Endothelial cell of umbilical vein (primary cell): Measurements from ENCODE around the gene HACE1. TPM values are rescaled to one million over a fixed set of nuclear protein-coding genes. Genes with fewer than 3 reads are reported as not detected.

ENCODE experiments used
- BruUV-seq: library from RNA; stranded (reverse); fragments of 400-500 nt; replicated peaks from 2 replicates; lab custom pipeline; 2021; lab: Mats Ljungman, UMichigan
- CTCF ChIA-PET: fragments of 300-600, 350-600 bp; sonication (Branson Sonifier 250); formaldehyde crosslinking; loops from one replicate; lab custom pipeline; 2021; ENCODE audit warnings: antibody characterized with exemption, inconsistent platforms; lab: Charles Lee
- POLR2A ChIA-PET: fragments of 300-600, 350-600 bp; sonication (Branson Sonifier 250); formaldehyde crosslinking; loops from one replicate; lab custom pipeline; 2021; ENCODE audit warnings: antibody characterized with exemption, inconsistent platforms; lab: Charles Lee
- DNase-seq: peaks from one replicate; pipeline ENCODE4 v3.0.0-alpha.2; 2011; ENCODE audit warnings: low read depth, low spot score
- FAIRE-seq: peaks from 2 replicates; lab custom pipeline; 2011; peaks lifted over from hg19 to GRCh38; lab: Jason Lieb, UNC
- H2AFZ ChIP-seq: 2 replicates; pipeline ENCODE4 v1.6.0; 2012; ENCODE audit warnings: low read depth, low read length, control low read depth, inconsistent platforms
- H3K27ac ChIP-seq: 2 replicates; pipeline ENCODE4 v1.5.1; 2011; ENCODE audit warnings: low read depth, mild to moderate bottlenecking, control low read depth, low read length, moderate library complexity; ENCODE audit not compliant: insufficient read depth
- H3K27me3 ChIP-seq, 2 experiments: 2 replicates each; pipeline versions ENCODE4 v1.6.0 to v1.6.1; 2011; ENCODE audit warnings: low read length in 2 of 2, mixed read lengths in 1 of 2; ENCODE audit not compliant: control insufficient read depth in 2 of 2, insufficient read depth in 2 of 2
- H3K36me3 ChIP-seq, 2 experiments: 2 replicates in 1 of 2; 3 replicates in 1 of 2; pipeline ENCODE4 v1.5.1; 2011; ENCODE audit warnings: low read length in 2 of 2, mild to moderate bottlenecking in 1 of 2, moderate library complexity in 1 of 2; ENCODE audit not compliant: control insufficient read depth in 2 of 2, insufficient read depth in 2 of 2; ENCODE audit errors: extremely low read depth in 1 of 2
- H3K4me1 ChIP-seq: 3 replicates; pipeline ENCODE4 v1.5.1; 2011; ENCODE audit warnings: mild to moderate bottlenecking, low read length; ENCODE audit not compliant: control insufficient read depth, insufficient read depth; ENCODE audit errors: extremely low read depth
- H3K4me2 ChIP-seq: 2 replicates; pipeline ENCODE4 v1.6.1; 2011; ENCODE audit warnings: low read length, control low read depth, mixed read lengths; ENCODE audit not compliant: insufficient read depth
- H3K4me3 ChIP-seq, 3 experiments: fragments of 200-600 bp in 1 of 3; sonication (generic), shearing (Covaris generic) in 1 of 3; replicated peaks in 1 of 3; 2 replicates each; pipeline ENCODE4 v1.5.1; 2011 to 2016; ENCODE audit warnings: control low read depth in 3 of 3, low read length in 3 of 3, mild to moderate bottlenecking in 2 of 3, inconsistent platforms in 1 of 3, low read depth in 1 of 3, moderate library complexity in 1 of 3; ENCODE audit not compliant: insufficient read depth in 1 of 3
- H3K79me2 ChIP-seq: 2 replicates; pipeline ENCODE4 v1.6.0; 2012; ENCODE audit warnings: low read length, inconsistent platforms; ENCODE audit not compliant: control insufficient read depth, insufficient read depth
- H3K9ac ChIP-seq: replicated peaks from 2 replicates; pipeline ENCODE3; 2011; ENCODE audit warnings: low read length, control low read depth; ENCODE audit not compliant: insufficient read depth; ENCODE audit errors: extremely low read depth
- H3K9me1 ChIP-seq: replicated peaks from 3 replicates; pipeline ENCODE4 v1.6.0; 2011; ENCODE audit warnings: mild to moderate bottlenecking, low read length; ENCODE audit not compliant: control insufficient read depth, insufficient read depth; ENCODE audit errors: extremely low read depth
- H3K9me3 ChIP-seq: replicated peaks from 2 replicates; pipeline ENCODE4 v1.5.1; 2012; ENCODE audit warnings: low read length, inconsistent platforms; ENCODE audit not compliant: control insufficient read depth, insufficient read depth
- H4K20me1 ChIP-seq: replicated peaks from 2 replicates; pipeline ENCODE3; 2011; ENCODE audit warnings: mild to moderate bottlenecking, low read length; ENCODE audit not compliant: control insufficient read depth, insufficient read depth; ENCODE audit errors: extremely low read depth
- CTCF ChIP-seq, 2 donors: IDR thresholded peaks; 1 replicate in 1 of 2; 2 replicates in 1 of 2; pipeline ENCODE4 v1.5.1; 2011; ENCODE audit warnings: low read length in 2 of 2, mild to moderate bottlenecking in 2 of 2, moderate library complexity in 2 of 2, control low read depth in 1 of 2, inconsistent platforms in 1 of 2, low read depth in 1 of 2; ENCODE audit not compliant: insufficient read depth in 1 of 2; ENCODE audit errors: extremely low read depth in 1 of 2
- EZH2 ChIP-seq: IDR thresholded peaks from 2 replicates; pipeline ENCODE4 v1.6.1; 2012; ENCODE audit warnings: borderline replicate concordance, low read depth, mild to moderate bottlenecking, moderate library complexity, low read length, inconsistent platforms; ENCODE audit not compliant: severe bottlenecking
- FOS ChIP-seq: IDR thresholded peaks from 2 replicates; pipeline ENCODE4 v1.6.1; 2011; ENCODE audit warnings: mild to moderate bottlenecking, low read length, moderate library complexity, borderline replicate concordance; ENCODE audit not compliant: insufficient read depth
- GATA2 ChIP-seq: IDR thresholded peaks from 2 replicates; pipeline ENCODE4 v1.7.0; 2011; ENCODE audit warnings: low read depth, mild to moderate bottlenecking, moderate library complexity, mixed read lengths, low read length; ENCODE audit not compliant: insufficient read length, insufficient read depth
- JUN ChIP-seq: IDR thresholded peaks from 2 replicates; pipeline ENCODE4 v1.6.1; 2011; ENCODE audit warnings: borderline replicate concordance, low read depth; ENCODE audit not compliant: insufficient read length, insufficient read depth
- MAX ChIP-seq: IDR thresholded peaks from 2 replicates; pipeline ENCODE4 v1.6.1; 2011; ENCODE audit not compliant: insufficient read depth, insufficient read length
- MYC ChIP-seq: IDR thresholded peaks from one replicate; pipeline ENCODE4 v1.6.1; 2011; ENCODE audit warnings: mild to moderate bottlenecking, low read depth, low read length
- POLR2A ChIP-seq: IDR thresholded peaks from 2 replicates; pipeline ENCODE4 v1.6.1; 2012; ENCODE audit warnings: low read depth, mild to moderate bottlenecking, control low read depth, low read length
- POLR2AphosphoS5 ChIP-seq: IDR thresholded peaks from 2 replicates; pipeline ENCODE4 v1.6.1; 2012; ENCODE audit warnings: low read depth, mild to moderate bottlenecking, control low read depth, low read length, moderate library complexity; ENCODE audit not compliant: insufficient read depth
- dilution Hi-C: fragments of 300-500 bp; cut with MboI; formaldehyde crosslinking; loops from one replicate; pipeline ENCODE4 v1.15.0; 2019; ENCODE audit warnings: low sequenced_read_pairs; ENCODE audit not compliant: extremely low pct_ligation_motif_present
- intact Hi-C: fragments of 100-400 bp; cut with micrococcal nuclease; formaldehyde crosslinking; loops from one replicate; pipeline ENCODE4 v1.10.0; 2022
- polyA plus RNA-seq, 4 experiments: library from polyadenylated mRNA; depleted of rRNA in 3 of 4; stranded (reverse) in 3 of 4; unstranded in 1 of 4; fragments of >200 nt; gene quantifications; 2 replicates each; pipeline versions ENCODE4 v1.2.1 to v1.2.3, GENCODE V29; 2011 to 2012; ENCODE audit warnings: missing spikeins in 1 of 4
- total RNA-seq: library from RNA; stranded (reverse); gene quantifications from 2 replicates; pipeline ENCODE4 v1.2.3, GENCODE V29; 2021

The HACE1 gene
- total and polyA plus RNA-seq, 2 donors (not counting 3 experiments of a cell fraction or from before 2014, with no cell fraction given) = 4.9 to 14.8 TPM

- H3K4me1 ChIP-seq = no peaks in the 10 kb centered on the region
- no peaks in the 10 kb centered on the region for H3K9me3 ChIP-seq
- dilution Hi-C loops (no loop called here), intact Hi-C loops (no loop called here)
- no TSS peak for BruUV-seq
- H3K27ac ChIP-seq = no peak overlapping the region
- no peaks in the 10 kb centered on the region for H3K36me3 ChIP-seq
- H2AFZ ChIP-seq = no peak overlapping the region
- H3K9me1 ChIP-seq = no peaks in the 10 kb centered on the region
- no peak overlapping the region for H3K4me3 ChIP-seq
- H4K20me1 ChIP-seq = no peaks in the 10 kb centered on the region
- FAIRE-seq = no peak
- H3K79me2 ChIP-seq = no peaks in the 10 kb centered on the region
- ChIA-PET CTCF (no interaction called here), POLR2A (no interaction called here)
- no peaks in the 10 kb centered on the region for H3K27me3 ChIP-seq
- TF ChIP-seq CTCF (IDR thresholded peaks at IDR 0.05; ENCODE audit: extremely low read depth in 1 of 2, insufficient read depth in 1 of 2, low read depth in 1 of 2, low read length in 2 of 2) (no peak), GATA2 (no peak), MYC (no peak), MAX (no peak), EZH2 (no peak), FOS (no peak), POLR2AphosphoS5 (no peak), POLR2A (no peak), JUN (no peak)
- H3K4me2 ChIP-seq = no peak overlapping the region
- no peak for DNase-seq
- H3K9ac ChIP-seq = no peak overlapping the region
Observed at GRCh38 chr6:104816125-104816524, 43.6 kb downstream of the HACE1 start.
